Activated naive CD8-positive, alpha-beta T cell treated with anti-CD3 and anti-CD28 coated beads, Interleukin-2, amount 50 U/mL, for 24 hours (primary cell): Measurements from ENCODE around the gene STARD10.
A peak's percentile ranks its signal among the peaks of the same experiment; 100 is the strongest.

Experiments used
- ATAC-seq: fragments of 150-1000 bp; cut with Tn5 transposase; one replicate; pipeline ENCODE4 v1.10.0; 2021
- DNase-seq: peaks from one replicate; pipeline ENCODE4 v3.0.0; 2021
- H3K27ac Mint-ChIP-seq: one replicate; pipeline ENCODE4 v1.8.0; 2021; ENCODE audit warnings: mild to moderate bottlenecking, mixed read lengths
- H3K27me3 Mint-ChIP-seq: one replicate; pipeline ENCODE4 v1.8.0; 2021; ENCODE audit warnings: mixed read lengths
- H3K36me3 Mint-ChIP-seq: one replicate; pipeline ENCODE4 v1.8.0; 2021; ENCODE audit warnings: low read depth, mixed read lengths
- H3K4me1 Mint-ChIP-seq: one replicate; pipeline ENCODE4 v1.8.0; 2021; ENCODE audit warnings: mixed read lengths
- H3K4me3 Mint-ChIP-seq: one replicate; pipeline ENCODE4 v1.8.0; 2021; ENCODE audit warnings: mild to moderate bottlenecking, moderate library complexity, mixed read lengths
- H3K9me3 Mint-ChIP-seq: one replicate; pipeline ENCODE4 v1.8.0; 2021; ENCODE audit warnings: mixed read lengths

STARD10 gene

DNA sequence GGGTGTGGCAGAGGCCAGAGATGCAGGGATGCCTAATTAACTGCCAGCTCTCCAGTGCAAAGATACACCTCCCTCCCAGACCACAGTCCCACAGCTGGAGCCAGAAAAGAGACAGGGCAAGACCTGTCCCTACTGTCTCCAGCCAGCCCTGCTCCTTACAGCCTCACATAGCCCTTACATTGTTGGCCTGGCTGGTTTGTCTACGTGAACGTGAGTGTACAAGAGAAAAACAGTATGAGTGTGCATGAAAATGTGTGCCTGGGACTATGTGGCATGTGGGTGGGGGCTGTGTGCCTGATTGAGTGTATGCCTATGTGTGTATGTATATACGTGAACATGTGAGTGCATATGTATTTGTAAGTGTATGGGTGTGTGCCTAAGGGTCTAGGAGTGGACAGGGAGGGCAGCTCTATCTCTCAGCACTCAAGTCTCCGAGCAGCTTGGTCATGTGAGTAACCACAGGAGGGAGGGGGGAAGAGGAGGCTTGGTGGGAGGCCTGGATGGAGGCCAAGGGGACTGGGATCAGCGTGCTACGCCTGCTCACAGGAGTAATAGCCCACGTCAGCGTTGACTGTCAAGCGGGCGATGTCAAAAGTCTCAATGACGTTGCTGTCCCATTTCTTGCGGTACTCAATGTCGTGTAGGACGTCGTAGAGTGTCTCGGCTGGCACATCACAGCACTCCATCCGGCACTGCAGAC, 35.0 kb downstream of the STARD10 start:
- Mint-ChIP-seq H3K9me3 (no peaks in the 10 kb centered on the region), H3K27me3 (no peaks in the 10 kb centered on the region), H3K36me3 (no peaks in the 10 kb centered on the region), H3K4me1 (peaks cover 26% of the 10 kb centered on the region), H3K27ac (no peak overlapping the region), H3K4me3 (no peak overlapping the region)
- DNase-seq (no peak), ATAC-seq (no peak)

DNA sequence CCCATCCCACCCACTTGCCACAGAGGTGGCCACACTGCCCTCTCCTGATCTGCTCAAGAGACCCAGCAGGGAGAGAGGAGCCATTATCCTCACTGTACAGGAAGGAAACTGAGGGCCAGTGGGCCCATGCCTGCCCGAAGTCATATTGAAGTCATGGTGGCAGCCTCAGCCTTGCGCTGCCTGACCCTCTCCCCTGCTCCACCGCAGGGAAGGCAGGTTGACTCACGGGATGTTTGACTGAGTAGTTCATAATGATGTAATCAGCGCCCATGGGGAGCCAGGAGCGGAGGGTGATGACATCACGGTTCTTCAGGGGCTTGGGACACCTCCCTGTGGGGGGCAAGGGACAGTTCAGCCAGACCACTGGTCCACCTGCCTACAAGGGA, 35.5 kb downstream of the STARD10 start:
- DNase-seq = no peak
- Mint-ChIP-seq H3K36me3 (no peaks in the 10 kb centered on the region), H3K4me1 (peaks cover 23% of the 10 kb centered on the region), H3K9me3 (no peaks in the 10 kb centered on the region), H3K27ac (no peak overlapping the region), H3K4me3 (no peak overlapping the region), H3K27me3 (no peaks in the 10 kb centered on the region)
- ATAC-seq = no peak

DNA sequence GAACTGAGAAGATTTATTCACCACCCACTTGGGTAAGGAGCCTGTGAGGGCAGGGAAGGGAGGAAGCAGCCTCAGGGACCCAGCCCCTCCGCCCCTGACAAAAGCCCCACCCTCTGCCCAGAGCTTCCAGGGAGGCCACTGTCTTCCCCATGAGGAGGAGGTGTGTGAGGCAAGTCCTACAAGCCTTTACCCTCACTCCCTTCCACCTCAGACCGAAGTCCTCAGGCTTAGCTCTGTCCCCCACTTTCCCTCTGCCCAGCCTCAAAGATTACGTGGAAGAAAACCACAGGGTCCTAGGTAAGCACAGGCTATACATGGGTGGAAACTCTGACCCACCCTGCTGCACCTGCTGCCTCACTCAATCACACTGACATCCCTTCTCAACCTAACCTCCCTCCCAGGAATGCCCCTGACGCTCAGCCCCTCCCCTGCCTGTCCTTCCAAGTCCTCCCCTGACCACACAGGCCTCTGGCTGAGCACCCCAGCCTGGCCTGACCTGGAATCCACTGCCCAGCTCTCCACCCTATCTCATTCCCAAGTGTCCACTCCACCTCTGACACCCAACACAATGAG, 38.0 kb downstream of the STARD10 start:
- no peaks in the 10 kb centered on the region for H3K9me3 Mint-ChIP-seq
- no peak overlapping the region for H3K4me3 Mint-ChIP-seq
- H3K36me3 Mint-ChIP-seq = no peaks in the 10 kb centered on the region
- no peak for DNase-seq
- no peaks in the 10 kb centered on the region for H3K27me3 Mint-ChIP-seq
- ATAC-seq = no peak
- H3K4me1 Mint-ChIP-seq = peaks cover 17% of the 10 kb centered on the region
- no peak overlapping the region for H3K27ac Mint-ChIP-seq

DNA sequence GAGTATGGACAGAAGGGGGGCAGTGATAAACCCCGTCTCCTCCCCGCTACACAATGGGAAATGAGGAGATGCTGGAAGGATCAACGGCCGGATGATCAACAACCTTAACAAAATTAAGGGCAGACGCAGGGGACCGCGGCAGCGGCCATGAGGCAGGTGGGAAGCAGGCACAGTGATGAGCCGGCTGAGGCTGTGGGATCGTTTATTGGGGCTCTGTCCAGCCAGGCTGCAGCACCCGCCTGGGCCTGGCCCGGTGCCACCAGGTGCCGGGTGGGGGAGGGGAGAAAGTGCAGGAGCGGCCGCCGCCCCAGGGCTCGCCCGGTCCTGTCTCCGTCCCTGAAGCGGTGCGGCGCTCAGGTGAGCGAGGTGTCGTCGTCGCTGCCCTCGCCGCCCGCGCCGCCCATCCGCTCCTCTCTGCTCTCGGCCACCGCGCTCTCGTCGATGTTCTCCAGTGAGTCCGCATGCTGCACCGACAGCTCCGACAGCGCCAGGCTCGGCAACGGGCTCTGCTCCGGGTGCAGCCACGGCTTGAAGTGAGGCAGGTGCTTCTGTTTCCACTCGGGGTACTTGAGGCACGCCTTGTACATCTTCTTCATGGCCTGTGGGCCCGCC, 39.2 kb downstream of the STARD10 start:
- Mint-ChIP-seq H3K27me3 (no peaks in the 10 kb centered on the region), H3K27ac (no peak overlapping the region), H3K9me3 (no peaks in the 10 kb centered on the region), H3K4me1 (peaks cover 26% of the 10 kb centered on the region), H3K36me3 (no peaks in the 10 kb centered on the region), H3K4me3 (no peak overlapping the region)
- DNase-seq = no peak
- no peak for ATAC-seq

DNA sequence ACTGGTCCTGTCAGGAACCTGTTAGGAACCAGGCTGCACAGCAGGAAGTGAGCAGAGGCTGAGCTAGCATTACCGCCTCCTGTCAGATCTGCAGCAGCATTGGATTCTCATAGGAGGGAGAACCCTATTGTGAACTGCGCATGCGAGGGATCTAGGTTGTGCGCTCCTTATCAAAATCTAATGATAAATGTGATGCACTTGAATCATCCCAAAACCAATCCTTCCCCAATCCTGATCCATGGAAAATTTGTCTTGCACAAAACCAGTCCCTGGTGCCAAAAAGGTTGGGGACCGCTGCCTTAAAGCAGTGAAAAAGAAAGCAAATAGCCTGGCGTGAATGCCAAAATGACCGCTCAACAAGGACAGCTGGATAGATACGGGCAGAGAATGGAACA, 39.7 kb downstream of the STARD10 start:
- no peak for DNase-seq
- no peak for ATAC-seq
- Mint-ChIP-seq H3K9me3 (no peaks in the 10 kb centered on the region), H3K36me3 (no peaks in the 10 kb centered on the region), H3K4me3 (no peak overlapping the region), H3K4me1 (peaks cover 31% of the 10 kb centered on the region), H3K27me3 (no peaks in the 10 kb centered on the region), H3K27ac (no peak overlapping the region)

DNA sequence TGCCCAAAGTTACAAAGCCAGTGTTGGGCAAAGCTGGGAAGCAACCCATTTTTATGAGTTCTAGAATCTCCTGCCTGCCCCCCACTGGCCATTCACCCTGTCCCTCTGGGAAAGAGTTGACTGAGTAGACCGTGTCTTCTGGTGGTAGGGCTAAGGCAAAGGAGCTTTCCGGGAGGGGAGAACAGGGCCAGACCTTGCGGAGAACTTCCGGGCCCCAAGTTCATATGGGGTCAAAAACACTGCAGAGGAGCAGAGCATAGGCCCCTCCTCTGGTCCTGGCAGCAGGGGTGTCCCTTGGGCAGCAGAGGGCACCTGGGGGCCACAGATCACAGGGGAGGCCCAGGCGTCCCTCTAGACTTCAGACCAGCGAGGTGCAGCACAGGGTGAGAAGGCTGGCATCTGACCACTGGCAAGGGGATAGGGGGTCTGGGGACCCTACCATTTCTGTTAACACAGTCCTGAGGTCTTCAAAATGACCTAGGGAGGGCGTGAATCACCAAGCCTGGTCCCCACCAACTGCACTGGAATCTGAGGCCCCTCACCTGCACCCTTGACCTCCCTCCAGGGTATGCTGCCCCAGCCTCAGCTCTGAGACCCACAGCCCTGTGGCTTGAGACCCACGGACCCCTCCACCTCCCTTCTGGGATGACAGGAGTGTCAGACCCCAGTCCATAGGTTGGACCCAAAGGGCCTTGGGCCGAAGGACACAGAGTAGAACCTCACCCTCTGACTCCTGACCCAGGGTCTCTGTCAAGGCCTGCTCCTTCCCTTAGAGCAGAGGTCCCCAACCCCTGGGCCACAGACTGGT, 40.3 kb downstream of the STARD10 start:
- H3K27me3 Mint-ChIP-seq = no peaks in the 10 kb centered on the region
- DNase-seq = no peak
- no peak overlapping the region for H3K27ac Mint-ChIP-seq
- peaks cover 35% of the 10 kb centered on the region for H3K4me1 Mint-ChIP-seq
- H3K9me3 Mint-ChIP-seq = no peaks in the 10 kb centered on the region
- H3K4me3 Mint-ChIP-seq = peak overlapping the region; percentile 93
- no peak for ATAC-seq
- H3K36me3 Mint-ChIP-seq = no peaks in the 10 kb centered on the region

DNA sequence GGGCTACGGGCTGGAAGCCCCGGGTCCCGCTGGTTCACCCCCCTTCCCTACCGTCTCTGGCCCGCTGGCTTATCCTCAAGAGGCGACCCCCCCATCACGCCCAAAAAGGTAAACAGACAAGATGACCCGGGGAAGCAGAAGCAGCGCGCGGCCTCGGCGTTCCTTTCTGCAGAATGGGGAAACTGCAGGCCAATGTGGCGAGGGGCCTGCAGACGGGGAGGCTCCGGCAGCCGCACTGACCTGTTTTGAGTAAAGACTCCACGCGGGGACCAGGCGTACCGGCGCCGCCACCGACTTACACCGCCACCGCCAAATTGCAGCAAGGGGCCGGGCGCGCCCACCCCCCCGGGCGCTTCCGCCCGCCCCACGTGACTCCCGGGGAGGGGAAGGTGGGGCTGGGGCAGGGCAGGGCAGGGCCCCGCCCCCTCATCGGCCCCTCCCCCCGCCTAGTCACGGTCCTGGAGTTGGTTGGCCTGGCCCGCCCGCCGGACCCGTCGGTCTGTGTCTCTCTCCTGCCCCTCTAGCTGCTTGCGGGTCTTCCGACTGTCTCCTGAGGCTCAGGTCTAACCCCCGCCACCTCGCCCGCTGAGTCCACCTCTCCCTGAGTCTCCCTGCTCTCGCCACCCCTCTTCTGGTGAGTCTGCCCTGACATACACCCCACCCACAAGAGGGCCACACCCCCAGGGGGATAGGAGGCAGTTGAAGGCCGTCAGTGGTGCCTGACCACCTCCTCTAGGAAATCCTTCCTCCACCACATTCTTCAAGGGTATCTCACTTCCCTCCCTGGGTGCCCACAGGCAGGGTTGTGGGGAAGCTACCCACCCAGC, 41.5 kb downstream of the STARD10 start, which contains the start of gene ARAP1:
Gene ARAP1 (minus strand): TSS at position 321 of the 827 bp plus-strand sequence. CDS start 25,280 bp downstream, outside the sequence.
- H3K9me3 Mint-ChIP-seq = no peaks in the 10 kb centered on the region
- peak within 1 kb of the TSS; percentile 92 for H3K27ac Mint-ChIP-seq
- H3K36me3 Mint-ChIP-seq = no peaks in the 10 kb centered on the region
- DNase-seq = peak; percentile 75
- ATAC-seq = peak; percentile 80
- H3K4me3 Mint-ChIP-seq = peak within 1 kb of the TSS; percentile 93
- H3K27me3 Mint-ChIP-seq = no peaks in the 10 kb centered on the region
- H3K4me1 Mint-ChIP-seq = peaks cover 35% of the 10 kb centered on the region

DNA sequence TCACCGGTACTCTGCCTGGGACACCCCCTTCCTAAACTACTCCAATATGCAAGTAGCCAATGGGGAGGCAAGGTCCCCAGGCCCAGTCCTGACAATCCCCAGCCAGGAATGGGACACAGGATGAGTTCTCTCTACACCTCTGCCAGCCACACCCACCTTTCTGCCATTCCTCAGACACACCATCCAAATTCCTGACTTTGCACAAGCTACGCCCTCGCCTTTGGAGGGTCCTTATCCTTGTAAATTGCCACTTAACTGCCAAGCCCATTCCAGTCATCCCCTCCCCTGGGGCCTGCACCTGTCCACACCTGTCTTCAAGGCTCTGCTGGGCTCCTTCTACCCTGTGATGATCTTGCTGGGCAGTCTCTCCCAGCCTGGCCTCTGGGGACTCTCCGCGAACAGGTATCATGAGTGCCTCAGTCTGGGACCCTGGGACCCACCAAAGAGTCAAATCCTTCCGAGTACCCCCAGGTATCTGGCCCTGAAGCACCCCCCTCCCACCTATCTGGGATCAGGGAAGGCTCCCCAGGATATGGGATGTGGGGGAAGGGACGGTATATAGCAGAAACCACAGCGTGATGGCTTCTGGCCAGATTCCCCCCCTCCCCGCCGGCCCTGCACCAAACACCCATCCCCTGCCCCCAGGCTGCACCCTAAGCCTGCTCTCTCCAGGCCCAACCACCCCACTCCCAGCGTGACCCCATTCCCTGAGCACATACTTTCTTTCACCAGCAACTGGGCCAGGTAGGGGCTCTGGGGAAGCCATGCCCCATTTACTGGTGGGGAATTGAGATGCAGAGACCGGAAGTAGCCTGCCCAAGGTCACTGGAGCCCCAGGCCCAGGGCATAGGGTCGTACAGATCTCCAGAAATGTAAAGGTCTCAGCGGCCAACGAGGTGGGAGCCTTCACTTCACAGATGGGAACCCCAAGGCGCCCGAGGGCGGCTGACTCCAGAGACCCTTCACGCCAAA, 42.4 kb downstream of the STARD10 start:
- H3K4me3 Mint-ChIP-seq = peak overlapping the region; percentile 93
- peak overlapping the region; percentile 46 for H3K27ac Mint-ChIP-seq
- peaks cover 35% of the 10 kb centered on the region for H3K4me1 Mint-ChIP-seq

DNA sequence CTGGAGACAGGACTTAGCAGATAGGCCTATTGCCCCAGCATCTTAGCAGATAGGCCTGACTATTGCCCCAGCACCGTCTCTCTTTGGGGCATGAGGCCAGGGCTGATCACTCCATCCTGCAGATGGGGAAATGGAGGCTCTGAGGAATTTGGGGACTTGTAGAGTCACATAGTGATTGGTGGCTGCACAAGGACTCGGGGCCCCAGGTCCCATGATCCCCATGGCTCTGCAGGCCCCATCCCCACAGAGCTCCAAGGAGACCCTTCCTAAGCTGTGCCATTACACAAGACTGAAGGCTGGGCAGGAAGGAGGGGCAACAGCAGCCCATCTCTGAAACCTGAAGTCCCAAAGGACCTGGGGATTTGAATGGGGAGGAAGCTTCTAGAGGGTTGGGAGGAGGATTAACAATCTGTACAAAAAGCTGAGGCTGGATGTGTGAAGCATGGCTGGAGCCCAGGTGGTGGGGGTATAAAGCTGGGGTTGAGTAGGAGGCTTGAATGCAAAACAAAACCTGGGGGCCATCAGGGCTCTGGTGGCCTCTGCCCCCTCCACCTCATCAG, 43.2 kb downstream of the STARD10 start:
- Mint-ChIP-seq H3K4me3 (peak overlapping the region; percentile 93), H3K4me1 (peaks cover 35% of the 10 kb centered on the region), H3K27ac (peak overlapping the region; percentile 46), H3K36me3 (no peaks in the 10 kb centered on the region), H3K27me3 (no peaks in the 10 kb centered on the region), H3K9me3 (no peaks in the 10 kb centered on the region)
- ATAC-seq (no peak), DNase-seq (no peak)

More for the DNA sequence above, 42.4 kb downstream of the STARD10 start:
- ATAC-seq (no peak), DNase-seq (no peak)
- Mint-ChIP-seq H3K9me3 (no peaks in the 10 kb centered on the region), H3K36me3 (no peaks in the 10 kb centered on the region), H3K27me3 (no peaks in the 10 kb centered on the region)

DNA sequence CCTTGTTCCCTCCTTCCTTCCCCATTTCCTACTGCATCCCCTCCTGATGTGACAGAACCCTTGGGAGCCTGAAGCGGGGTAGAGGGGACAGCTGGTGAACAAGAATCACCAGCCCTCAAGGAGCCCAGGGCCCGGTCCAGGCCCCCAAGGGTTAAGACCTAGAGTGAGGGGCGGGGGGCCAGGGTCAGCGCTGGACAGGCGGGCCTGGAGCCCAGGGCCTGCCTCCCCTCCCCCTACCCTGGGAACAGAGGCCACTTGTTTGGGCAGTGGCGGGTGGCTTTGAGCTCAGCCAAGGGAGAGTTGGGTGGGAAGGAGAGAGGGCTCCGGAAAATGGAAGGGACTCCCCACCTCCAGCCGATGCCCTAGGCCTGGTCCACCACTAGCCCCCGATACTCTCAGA, 43.8 kb downstream of the STARD10 start:
- ATAC-seq (no peak), DNase-seq (no peak)
- no peaks in the 10 kb centered on the region for H3K9me3 Mint-ChIP-seq
- peaks cover 35% of the 10 kb centered on the region for H3K4me1 Mint-ChIP-seq
- H3K27ac Mint-ChIP-seq = no peak overlapping the region
- H3K4me3 Mint-ChIP-seq = no peak overlapping the region
- no peaks in the 10 kb centered on the region for H3K27me3 Mint-ChIP-seq
- H3K36me3 Mint-ChIP-seq = no peaks in the 10 kb centered on the region

DNA sequence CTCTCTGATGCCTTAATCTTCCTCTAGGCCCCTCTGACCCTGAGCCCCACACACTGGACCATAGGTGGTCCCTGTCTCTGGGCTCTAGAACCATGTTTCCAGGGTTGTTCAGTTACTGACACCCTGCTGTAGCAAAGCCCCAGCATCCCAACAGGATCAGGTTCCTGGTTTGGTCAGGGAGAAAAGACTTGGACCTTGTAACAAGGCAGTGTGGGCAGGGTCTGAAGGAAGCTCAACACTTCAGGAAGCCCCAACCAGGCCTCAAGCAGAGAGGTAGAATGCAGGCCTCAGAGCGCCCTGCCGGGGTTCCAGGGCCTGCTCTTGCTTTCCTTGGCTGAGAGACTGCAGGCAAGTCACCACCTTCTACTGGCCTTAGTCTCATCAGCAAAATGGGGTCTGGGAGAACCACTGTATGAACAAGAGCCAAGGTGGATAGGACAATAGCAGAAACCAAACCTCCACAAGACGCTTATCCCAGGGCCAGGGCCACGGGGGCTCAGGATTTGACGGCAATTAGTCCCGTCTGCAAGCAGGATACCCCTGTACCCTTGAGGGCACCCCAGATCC, 46.5 kb downstream of the STARD10 start:
- H3K4me3 Mint-ChIP-seq = no peak overlapping the region
- DNase-seq (no peak), ATAC-seq (no peak)
- peaks cover 45% of the 10 kb centered on the region for H3K4me1 Mint-ChIP-seq
- H3K9me3 Mint-ChIP-seq = no peaks in the 10 kb centered on the region
- no peaks in the 10 kb centered on the region for H3K27me3 Mint-ChIP-seq
- H3K36me3 Mint-ChIP-seq = no peaks in the 10 kb centered on the region
- no peak overlapping the region for H3K27ac Mint-ChIP-seq

DNA sequence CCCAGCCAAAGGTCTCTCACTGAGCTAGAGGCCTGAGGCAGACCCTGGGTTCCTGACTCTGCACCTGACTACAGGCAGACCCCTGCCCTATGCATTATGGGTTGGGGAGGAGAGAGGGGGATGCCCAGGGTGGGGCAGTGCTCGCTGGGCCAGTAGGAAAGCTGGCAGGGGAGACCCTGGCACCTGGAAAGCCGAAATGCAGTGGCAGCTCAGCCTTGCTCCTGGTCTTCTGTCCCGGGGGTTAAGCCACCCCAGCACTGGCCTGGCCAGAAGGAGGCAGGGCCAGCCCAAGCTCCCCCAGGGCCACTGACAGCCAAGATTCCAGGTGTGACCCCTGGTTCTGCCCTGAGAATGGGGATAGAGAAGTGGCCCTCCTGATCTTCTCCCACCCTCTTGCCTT, 47.0 kb downstream of the STARD10 start:
- Mint-ChIP-seq H3K27me3 (no peaks in the 10 kb centered on the region), H3K4me1 (peaks cover 50% of the 10 kb centered on the region), H3K9me3 (no peaks in the 10 kb centered on the region), H3K36me3 (no peaks in the 10 kb centered on the region), H3K4me3 (no peak overlapping the region), H3K27ac (no peak overlapping the region)
- ATAC-seq (no peak), DNase-seq (no peak)
